ENCODE data around the gene COL4A1.
A peak's percentile ranks its signal among the peaks of the same experiment; 100 is the strongest.

Gene COL4A1

DNA sequence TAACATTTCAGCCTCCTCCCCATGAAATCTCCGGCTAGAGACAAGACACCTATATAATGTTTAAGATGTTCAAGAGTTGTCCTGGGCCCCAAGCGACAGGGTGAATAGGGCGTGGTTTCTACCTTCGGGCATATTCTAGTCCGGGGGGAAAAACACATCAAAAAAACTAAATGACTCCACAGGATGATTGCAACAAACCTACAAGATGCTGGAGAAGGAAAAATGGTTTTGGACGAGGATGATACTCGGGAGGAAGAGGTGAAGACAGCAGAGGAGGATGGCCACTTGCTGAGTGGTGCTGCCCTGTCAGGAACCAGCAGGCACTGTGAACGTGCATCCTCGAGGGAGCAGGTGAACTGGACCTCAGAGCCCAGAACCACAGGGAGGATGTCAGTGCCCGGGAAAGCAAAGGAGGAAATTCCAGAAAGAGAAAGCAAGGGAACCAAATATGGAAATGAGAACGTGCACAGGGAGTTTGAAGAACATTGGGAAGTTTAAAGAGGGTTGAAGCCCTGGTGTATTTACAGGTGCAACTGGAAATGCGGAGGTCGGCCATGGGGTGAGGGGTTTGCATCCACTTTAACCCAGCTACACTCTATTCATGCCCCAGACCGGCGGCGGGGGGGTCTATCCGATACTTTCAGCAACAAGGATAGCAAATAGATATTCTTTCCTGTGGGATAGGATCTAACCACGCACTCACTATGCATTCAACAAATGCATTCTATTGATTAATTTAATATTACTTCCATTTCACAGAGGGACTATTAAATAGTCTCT is 50.6 kb downstream of the COL4A1 start:
- Histone ChIP-seq H2AFZ (ENCODE audit: low read length, unreplicated experiment) (no peak overlapping the region), H3K79me2 (ENCODE audit: control insufficient read depth, insufficient read depth, low read length, unreplicated experiment) (peaks cover 20% of the 10 kb centered on the region), H3K27me3 (ENCODE audit: insufficient read depth, low read length) (no peaks in the 10 kb centered on the region), H3K4me3 (ENCODE audit: low read depth, low read length) (no peak overlapping the region), H3K36me3 (ENCODE audit: insufficient read depth, low read length) (0 out of 2 replicates have a peak, but pooled peaks cover 3% of the 10 kb centered on the region), H3K4me1 (ENCODE audit: control insufficient read depth, insufficient read depth, low read length, unreplicated experiment) (peaks cover 22% of the 10 kb centered on the region), H3K27ac (ENCODE audit: low read depth, low read length) (no peak overlapping the region)

DNA sequence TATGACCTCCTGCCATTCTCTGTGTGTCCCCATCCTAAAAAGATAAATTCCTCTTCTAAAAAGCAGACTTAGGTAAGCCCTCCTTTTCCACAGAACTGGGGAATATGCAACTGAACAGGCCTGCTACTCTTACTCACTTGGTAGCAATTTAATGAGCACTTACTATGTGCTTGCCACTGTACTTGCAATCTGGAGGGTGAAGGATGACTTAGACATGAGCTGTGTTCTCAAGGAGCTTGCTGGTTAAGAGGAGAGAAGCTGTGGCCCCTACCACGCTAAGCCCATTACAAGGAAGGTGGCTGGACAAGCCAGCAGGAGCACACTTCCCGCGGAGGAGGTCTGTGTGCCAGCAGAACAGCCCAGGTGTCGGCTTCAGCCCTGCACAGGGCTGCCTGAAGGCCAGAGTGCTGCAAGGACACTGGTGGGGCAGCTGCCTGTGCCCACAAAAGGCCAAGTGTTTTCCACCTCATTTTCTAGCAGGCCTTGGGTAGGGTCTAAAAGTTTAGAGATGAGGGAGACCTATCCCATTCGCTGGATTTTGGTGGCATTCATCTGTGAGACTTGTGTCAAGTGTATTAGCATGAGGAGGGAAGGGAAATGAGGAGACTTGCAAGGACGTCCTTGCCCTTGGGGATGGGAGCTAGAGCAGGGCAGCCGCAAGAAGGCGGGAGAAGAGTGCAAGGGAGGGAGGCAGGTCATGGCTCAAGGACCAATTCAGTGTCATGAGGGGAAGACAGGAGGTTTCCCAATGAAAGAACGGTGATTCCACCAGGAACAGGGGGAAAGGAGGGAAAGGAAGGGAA is 52.0 kb downstream of the COL4A1 start:
- Histone ChIP-seq H2AFZ (ENCODE audit: low read length, unreplicated experiment) (no peak overlapping the region), H3K4me3 (ENCODE audit: low read depth, low read length) (no peak overlapping the region), H3K27me3 (ENCODE audit: insufficient read depth, low read length) (no peaks in the 10 kb centered on the region), H3K27ac (ENCODE audit: low read depth, low read length) (peak overlapping the region; percentile 48; the same call in 1 of the 2 replicates), H3K36me3 (ENCODE audit: insufficient read depth, low read length) (0 out of 2 replicates have a peak, but pooled peaks cover 3% of the 10 kb centered on the region), H3K4me1 (ENCODE audit: control insufficient read depth, insufficient read depth, low read length, unreplicated experiment) (peaks cover 29% of the 10 kb centered on the region), H3K79me2 (ENCODE audit: control insufficient read depth, insufficient read depth, low read length, unreplicated experiment) (peaks cover 11% of the 10 kb centered on the region)

DNA sequence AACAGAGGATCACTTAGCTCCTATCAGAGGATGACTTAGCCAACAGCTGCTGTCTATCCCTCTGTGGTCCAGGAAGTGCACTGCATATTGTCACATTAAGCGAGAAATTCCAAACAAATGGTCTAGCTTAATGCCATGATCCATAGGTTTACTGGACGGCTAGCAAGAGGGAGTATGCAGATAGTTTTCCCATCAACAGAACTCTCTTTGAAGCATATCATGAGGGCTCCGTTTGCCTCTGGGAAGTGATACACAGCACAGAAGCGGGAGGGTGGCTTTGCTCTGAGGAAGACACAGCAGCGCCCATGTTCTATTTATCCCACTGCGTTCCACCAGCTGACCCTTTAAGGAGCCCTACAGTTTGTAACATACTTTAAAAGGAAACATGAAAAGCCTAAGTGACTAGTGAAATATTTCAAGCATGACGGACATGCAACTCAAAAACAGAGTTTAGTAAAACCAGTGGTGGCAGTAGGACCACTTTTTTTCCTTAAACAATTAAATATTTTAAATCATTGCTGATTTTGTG is 52.7 kb downstream of the COL4A1 start:
- peaks cover 30% of the 10 kb centered on the region for H3K4me1 ChIP-seq (ENCODE audit: control insufficient read depth, insufficient read depth, low read length, unreplicated experiment)
- no peak overlapping the region for H2AFZ ChIP-seq (ENCODE audit: low read length, unreplicated experiment)
- H3K79me2 ChIP-seq (ENCODE audit: control insufficient read depth, insufficient read depth, low read length, unreplicated experiment) = peaks cover 14% of the 10 kb centered on the region
- H3K36me3 ChIP-seq (ENCODE audit: insufficient read depth, low read length) = 0 out of 2 replicates have a peak, but pooled peaks cover 3% of the 10 kb centered on the region
- H3K27me3 ChIP-seq (ENCODE audit: insufficient read depth, low read length) = no peaks in the 10 kb centered on the region
- peak overlapping the region; percentile 48; the same call in 1 of the 2 replicates for H3K27ac ChIP-seq (ENCODE audit: low read depth, low read length)
- H3K4me3 ChIP-seq (ENCODE audit: low read depth, low read length) = no peak overlapping the region

GRCh38 chr13:110251193-110251819 is 55.7 kb downstream of the COL4A1 start:
- no peaks in the 10 kb centered on the region for H3K36me3 ChIP-seq (ENCODE audit: insufficient read depth, low read length)
- no peak overlapping the region for H2AFZ ChIP-seq (ENCODE audit: low read length, unreplicated experiment)
- peaks cover 28% of the 10 kb centered on the region for H3K79me2 ChIP-seq (ENCODE audit: control insufficient read depth, insufficient read depth, low read length, unreplicated experiment)
- peaks cover 48% of the 10 kb centered on the region for H3K4me1 ChIP-seq (ENCODE audit: control insufficient read depth, insufficient read depth, low read length, unreplicated experiment)
- H3K27me3 ChIP-seq (ENCODE audit: insufficient read depth, low read length) = no peaks in the 10 kb centered on the region
- H3K4me3 ChIP-seq (ENCODE audit: low read depth, low read length) = peak overlapping the region; percentile 6; the same call in 1 of the 2 replicates
- peak overlapping the region; percentile 97 for H3K27ac ChIP-seq (ENCODE audit: low read depth, low read length)

- peaks cover 35% of the 10 kb centered on the region for H3K79me2 ChIP-seq (ENCODE audit: control insufficient read depth, insufficient read depth, low read length, unreplicated experiment)
- peak overlapping the region; percentile 97 for H3K27ac ChIP-seq (ENCODE audit: low read depth, low read length)
Observed at GRCh38 chr13:110250258-110250891, 56.6 kb downstream of the COL4A1 start.

DNA sequence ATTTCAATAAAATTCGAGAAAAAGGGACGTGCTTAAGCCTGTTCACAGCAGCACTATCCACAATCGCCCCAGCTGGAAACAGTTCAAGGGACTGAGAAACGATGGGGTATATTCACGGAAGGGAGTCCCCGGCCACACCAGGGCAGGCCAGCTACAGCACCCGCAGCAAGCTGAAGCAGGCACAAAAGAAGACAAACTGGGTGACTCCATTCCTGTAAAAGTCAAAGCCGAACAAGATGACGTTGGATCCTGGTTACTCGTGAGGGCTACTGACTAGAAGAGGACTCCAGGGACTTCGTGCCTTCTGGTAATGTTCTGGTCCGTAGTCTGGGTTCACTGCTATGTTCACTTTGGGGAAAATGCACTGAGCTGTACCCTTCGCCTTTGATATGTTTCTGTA is 57.6 kb downstream of the COL4A1 start:
- Histone ChIP-seq H3K4me1 (ENCODE audit: control insufficient read depth, insufficient read depth, low read length, unreplicated experiment) (peaks cover 63% of the 10 kb centered on the region), H3K27ac (ENCODE audit: low read depth, low read length) (peak overlapping the region; percentile 97), H3K4me3 (ENCODE audit: low read depth, low read length) (no peak overlapping the region), H3K36me3 (ENCODE audit: insufficient read depth, low read length) (no peaks in the 10 kb centered on the region), H3K79me2 (ENCODE audit: control insufficient read depth, insufficient read depth, low read length, unreplicated experiment) (peaks cover 45% of the 10 kb centered on the region), H2AFZ (ENCODE audit: low read length, unreplicated experiment) (no peak overlapping the region), H3K27me3 (ENCODE audit: insufficient read depth, low read length) (no peaks in the 10 kb centered on the region)

More at GRCh38 chr13:110250258-110250891, 56.6 kb downstream of the COL4A1 start:
- no peak overlapping the region for H2AFZ ChIP-seq (ENCODE audit: low read length, unreplicated experiment)
- peak overlapping the region; percentile 63 for H3K4me3 ChIP-seq (ENCODE audit: low read depth, low read length)
- H3K4me1 ChIP-seq (ENCODE audit: control insufficient read depth, insufficient read depth, low read length, unreplicated experiment) = peaks cover 53% of the 10 kb centered on the region
- H3K36me3 ChIP-seq (ENCODE audit: insufficient read depth, low read length) = no peaks in the 10 kb centered on the region
- no peaks in the 10 kb centered on the region for H3K27me3 ChIP-seq (ENCODE audit: insufficient read depth, low read length)

GRCh38 chr13:110248449-110249143 is 58.4 kb downstream of the COL4A1 start:
- Histone ChIP-seq H3K4me3 (ENCODE audit: low read depth, low read length) (no peak overlapping the region), H2AFZ (ENCODE audit: low read length, unreplicated experiment) (no peak overlapping the region), H3K27me3 (ENCODE audit: insufficient read depth, low read length) (no peaks in the 10 kb centered on the region), H3K4me1 (ENCODE audit: control insufficient read depth, insufficient read depth, low read length, unreplicated experiment) (peaks cover 68% of the 10 kb centered on the region), H3K36me3 (ENCODE audit: insufficient read depth, low read length) (no peaks in the 10 kb centered on the region), H3K79me2 (ENCODE audit: control insufficient read depth, insufficient read depth, low read length, unreplicated experiment) (peaks cover 49% of the 10 kb centered on the region), H3K27ac (ENCODE audit: low read depth, low read length) (peak overlapping the region; percentile 97)

DNA sequence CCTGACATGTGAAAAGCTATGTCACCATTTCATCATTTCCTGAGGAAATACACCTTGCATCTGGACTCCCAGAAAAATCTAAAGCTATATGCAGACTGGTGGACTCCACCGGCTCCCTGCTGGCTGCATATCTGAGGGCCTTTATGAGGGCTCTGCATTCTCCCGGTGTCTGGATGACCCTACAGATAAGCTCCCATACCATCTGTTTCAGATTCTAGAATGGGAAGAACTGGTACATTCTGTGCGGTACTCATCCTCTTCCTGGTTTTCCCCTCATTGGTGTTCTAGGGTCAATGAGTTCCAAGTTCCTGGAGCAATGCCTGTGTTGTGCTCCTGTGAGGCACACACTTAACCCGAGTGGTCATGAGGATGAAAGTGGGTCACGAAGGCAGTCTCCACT is 60.4 kb downstream of the COL4A1 start:
- Histone ChIP-seq H3K4me3 (ENCODE audit: low read depth, low read length) (no peak overlapping the region), H3K27ac (ENCODE audit: low read depth, low read length) (peak overlapping the region; percentile 97), H3K4me1 (ENCODE audit: control insufficient read depth, insufficient read depth, low read length, unreplicated experiment) (peaks cover 66% of the 10 kb centered on the region), H3K27me3 (ENCODE audit: insufficient read depth, low read length) (no peaks in the 10 kb centered on the region), H3K79me2 (ENCODE audit: control insufficient read depth, insufficient read depth, low read length, unreplicated experiment) (peaks cover 57% of the 10 kb centered on the region), H2AFZ (ENCODE audit: low read length, unreplicated experiment) (no peak overlapping the region), H3K36me3 (ENCODE audit: insufficient read depth, low read length) (no peaks in the 10 kb centered on the region)

DNA sequence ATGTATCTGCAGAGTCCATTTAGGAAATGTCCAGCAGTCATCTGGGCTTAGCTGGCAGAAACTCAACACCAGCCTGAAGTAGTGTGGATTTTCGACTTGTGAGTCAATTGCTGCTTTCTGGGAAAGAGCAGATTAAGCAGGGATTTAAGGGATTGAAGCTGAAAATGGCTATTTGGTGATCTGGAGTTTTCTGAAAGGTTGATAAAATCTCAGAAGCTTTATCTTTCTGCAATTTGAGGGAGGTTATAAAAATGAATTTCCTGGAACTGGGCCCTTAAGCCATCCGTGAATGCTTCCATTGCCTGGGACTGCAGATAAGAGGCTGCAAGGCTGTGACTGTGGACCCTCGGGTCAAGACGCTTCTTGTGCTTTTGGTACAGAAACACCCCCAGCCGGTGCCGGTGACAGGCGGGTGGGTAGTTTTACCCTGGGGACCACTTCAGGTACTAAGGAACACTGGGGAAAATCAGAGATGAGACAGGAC is 61.5 kb downstream of the COL4A1 start:
- Histone ChIP-seq H3K79me2 (ENCODE audit: control insufficient read depth, insufficient read depth, low read length, unreplicated experiment) (peaks cover 52% of the 10 kb centered on the region), H3K27ac (ENCODE audit: low read depth, low read length) (no peak overlapping the region), H3K4me3 (ENCODE audit: low read depth, low read length) (no peak overlapping the region), H3K36me3 (ENCODE audit: insufficient read depth, low read length) (no peaks in the 10 kb centered on the region), H3K27me3 (ENCODE audit: insufficient read depth, low read length) (no peaks in the 10 kb centered on the region), H2AFZ (ENCODE audit: low read length, unreplicated experiment) (no peak overlapping the region), H3K4me1 (ENCODE audit: control insufficient read depth, insufficient read depth, low read length, unreplicated experiment) (peaks cover 55% of the 10 kb centered on the region)

All from ACC112 (cell line).